ENCODE results near the gene RAB24. TPM values are rescaled to one million over a fixed set of nuclear protein-coding genes. Genes with fewer than 3 reads are reported as not detected.

The RAB24 gene
- total RNA-seq, 1 donor from 2014 or later, result 31.7 TPM

GRCh38 chr5:177310757-177311391 is 7.4 kb upstream of the RAB24 start:
- Mint-ChIP-seq H3K4me3 (ENCODE audit: unreplicated experiment) (peak overlapping the region; percentile 80), H3K9me3 (ENCODE audit: unreplicated experiment) (no peaks in the 10 kb centered on the region), H3K36me3 (ENCODE audit: low read depth, unreplicated experiment) (peaks cover 12% of the 10 kb centered on the region), H3K27me3 (ENCODE audit: low read depth, unreplicated experiment) (no peaks in the 10 kb centered on the region), H3K4me1 (ENCODE audit: low read depth, unreplicated experiment) (peaks cover 8% of the 10 kb centered on the region), H3K27ac (ENCODE audit: unreplicated experiment) (peak overlapping the region; percentile 81)
- Histone ChIP-seq H3K9me3 (ENCODE audit: insufficient read depth, low read depth, low read length) (no peaks in the 10 kb centered on the region), H3K27ac (ENCODE audit: low read depth, low read length) (no peak overlapping the region), H3K4me2 (ENCODE audit: low read length) (peak overlapping the region; percentile 97), H3K27me3 (ENCODE audit: insufficient read depth, low read length) (no peaks in the 10 kb centered on the region), H3K79me2 (ENCODE audit: insufficient read depth, low read length) (peaks cover 26% of the 10 kb centered on the region), H2AFZ (ENCODE audit: low read depth, low read length) (no peak overlapping the region), H4K20me1 (ENCODE audit: insufficient read depth, low read length) (peaks cover 38% of the 10 kb centered on the region), H3K4me1 (ENCODE audit: insufficient read depth, low read length) (peaks cover 19% of the 10 kb centered on the region), H3K4me3 (ENCODE audit: insufficient read depth, low read depth, low read length) (peak overlapping the region; percentile 70), H3K36me3 (ENCODE audit: insufficient read depth, low read length) (peaks cover 10% of the 10 kb centered on the region), H3K9ac (ENCODE audit: low read length) (peak overlapping the region; percentile 78)
- no peak for FAIRE-seq
- DNase-seq (ENCODE audit: low read depth), result no peak
- TF ChIP-seq CTCF (IDR thresholded peaks at IDR 0.05; ENCODE audit: insufficient read depth, low read depth, low read length), result no peak
- no peak for TF ChIP-seq EZH2 (IDR thresholded peaks at IDR 0.05; ENCODE audit: insufficient read depth, low read length)

DNA sequence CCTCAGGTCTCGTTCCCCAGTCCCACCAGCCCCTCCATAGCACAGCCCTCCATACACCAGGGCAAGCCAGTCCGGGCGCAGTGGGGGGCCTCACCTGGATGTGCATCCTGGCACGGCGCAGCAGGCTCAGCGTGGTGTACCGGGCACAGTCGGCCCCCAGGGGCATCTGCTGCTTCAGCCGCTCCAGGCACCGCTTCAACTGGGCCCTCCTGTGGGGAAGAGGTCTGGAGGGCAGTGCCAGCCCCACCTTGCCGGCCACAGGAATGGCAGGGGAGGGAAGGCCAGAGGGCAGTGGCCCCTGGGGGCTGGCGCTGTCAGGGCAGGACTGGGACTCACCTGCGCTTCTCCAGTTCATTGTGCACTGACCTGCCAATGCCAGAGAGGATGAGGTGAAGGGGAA is 6.8 kb upstream of the RAB24 start:
- Mint-ChIP-seq H3K4me1 (ENCODE audit: low read depth, unreplicated experiment) (peaks cover 13% of the 10 kb centered on the region), H3K36me3 (ENCODE audit: low read depth, unreplicated experiment) (peaks cover 14% of the 10 kb centered on the region), H3K27ac (ENCODE audit: unreplicated experiment) (peak overlapping the region; percentile 81), H3K27me3 (ENCODE audit: low read depth, unreplicated experiment) (no peaks in the 10 kb centered on the region), H3K9me3 (ENCODE audit: unreplicated experiment) (no peaks in the 10 kb centered on the region), H3K4me3 (ENCODE audit: unreplicated experiment) (no peak overlapping the region)
- FAIRE-seq (no peak), DNase-seq (ENCODE audit: low read depth) (no peak)
- peaks cover 10% of the 10 kb centered on the region for H3K36me3 ChIP-seq (ENCODE audit: insufficient read depth, low read length)
- no peak overlapping the region for H2AFZ ChIP-seq (ENCODE audit: low read depth, low read length)
- H3K9me3 ChIP-seq (ENCODE audit: insufficient read depth, low read depth, low read length), result no peaks in the 10 kb centered on the region
- H4K20me1 ChIP-seq (ENCODE audit: insufficient read depth, low read length), result peaks cover 41% of the 10 kb centered on the region
- peaks cover 32% of the 10 kb centered on the region for H3K79me2 ChIP-seq (ENCODE audit: insufficient read depth, low read length)
- H3K4me3 ChIP-seq (ENCODE audit: insufficient read depth, low read depth, low read length), result peak overlapping the region; percentile 34
- no peak overlapping the region for H3K27ac ChIP-seq (ENCODE audit: low read depth, low read length)
- H3K27me3 ChIP-seq (ENCODE audit: insufficient read depth, low read length), result no peaks in the 10 kb centered on the region
- H3K4me1 ChIP-seq (ENCODE audit: insufficient read depth, low read length), result peaks cover 23% of the 10 kb centered on the region
- H3K4me2 ChIP-seq (ENCODE audit: low read length), result peak overlapping the region; percentile 97
- TF ChIP-seq EZH2 (IDR thresholded peaks at IDR 0.05; ENCODE audit: insufficient read depth, low read length) (no peak), CTCF (IDR thresholded peaks at IDR 0.05; ENCODE audit: insufficient read depth, low read depth, low read length) (no peak)
- H3K9ac ChIP-seq (ENCODE audit: low read length), result peak overlapping the region; percentile 78

All from astrocyte (in vitro differentiated cells and primary cell).